ENCODE results near the gene NDUFS4.

- no peak for TF ChIP-seq POLR2A (IDR thresholded peaks at IDR 0.05; ENCODE audit: extremely low read depth, insufficient read length)
- TF ChIP-seq, protein P1, sequence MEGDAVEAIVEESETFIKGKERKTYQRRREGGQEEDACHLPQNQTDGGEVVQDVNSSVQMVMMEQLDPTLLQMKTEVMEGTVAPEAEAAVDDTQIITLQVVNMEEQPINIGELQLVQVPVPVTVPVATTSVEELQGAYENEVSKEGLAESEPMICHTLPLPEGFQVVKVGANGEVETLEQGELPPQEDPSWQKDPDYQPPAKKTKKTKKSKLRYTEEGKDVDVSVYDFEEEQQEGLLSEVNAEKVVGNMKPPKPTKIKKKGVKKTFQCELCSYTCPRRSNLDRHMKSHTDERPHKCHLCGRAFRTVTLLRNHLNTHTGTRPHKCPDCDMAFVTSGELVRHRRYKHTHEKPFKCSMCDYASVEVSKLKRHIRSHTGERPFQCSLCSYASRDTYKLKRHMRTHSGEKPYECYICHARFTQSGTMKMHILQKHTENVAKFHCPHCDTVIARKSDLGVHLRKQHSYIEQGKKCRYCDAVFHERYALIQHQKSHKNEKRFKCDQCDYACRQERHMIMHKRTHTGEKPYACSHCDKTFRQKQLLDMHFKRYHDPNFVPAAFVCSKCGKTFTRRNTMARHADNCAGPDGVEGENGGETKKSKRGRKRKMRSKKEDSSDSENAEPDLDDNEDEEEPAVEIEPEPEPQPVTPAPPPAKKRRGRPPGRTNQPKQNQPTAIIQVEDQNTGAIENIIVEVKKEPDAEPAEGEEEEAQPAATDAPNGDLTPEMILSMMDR (IDR thresholded peaks at IDR 0.05; ENCODE audit: low read depth, low read length) = no peak
- TF ChIP-seq, protein P2, sequence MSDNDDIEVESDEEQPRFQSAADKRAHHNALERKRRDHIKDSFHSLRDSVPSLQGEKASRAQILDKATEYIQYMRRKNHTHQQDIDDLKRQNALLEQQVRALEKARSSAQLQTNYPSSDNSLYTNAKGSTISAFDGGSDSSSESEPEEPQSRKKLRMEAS (IDR thresholded peaks at IDR 0.05; ENCODE audit: low read depth, low read length) = no peak
Measured at GRCh38 chr5:53554444-53554843, 6.0 kb upstream of the NDUFS4 start.

Measured in NB4 (cell line).